ENCODE data around the gene SLC25A43. TPM values are rescaled to one million over a fixed set of nuclear protein-coding genes. Genes with fewer than 3 reads are reported as not detected.

The SLC25A43 gene
- total RNA-seq, 4 donors from 2014 or later, result 9.2 to 33.5 (median 12.5) TPM

DNA sequence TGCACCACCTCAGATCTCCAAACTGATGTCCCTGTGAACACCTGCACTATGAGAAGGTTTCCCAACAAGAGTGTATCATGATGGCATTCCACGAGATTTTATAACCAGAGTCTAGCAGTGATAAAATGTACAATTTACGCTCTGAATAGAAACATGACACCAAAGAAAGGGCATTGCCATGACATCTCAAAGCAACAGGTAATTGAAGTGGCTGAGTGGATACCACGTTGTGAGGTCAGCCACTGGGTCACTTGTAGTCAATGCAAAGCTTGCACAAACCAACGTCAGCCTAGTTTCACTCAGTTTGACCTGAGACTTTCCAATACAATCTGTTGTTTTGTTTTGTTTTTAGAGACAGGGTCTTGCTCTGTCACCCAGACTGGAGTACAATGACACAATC is 54.1 kb downstream of the SLC25A43 start:
- intact Hi-C loops (cut with DNase I; ENCODE audit: low total_unique reads), result no loop called here

DNA sequence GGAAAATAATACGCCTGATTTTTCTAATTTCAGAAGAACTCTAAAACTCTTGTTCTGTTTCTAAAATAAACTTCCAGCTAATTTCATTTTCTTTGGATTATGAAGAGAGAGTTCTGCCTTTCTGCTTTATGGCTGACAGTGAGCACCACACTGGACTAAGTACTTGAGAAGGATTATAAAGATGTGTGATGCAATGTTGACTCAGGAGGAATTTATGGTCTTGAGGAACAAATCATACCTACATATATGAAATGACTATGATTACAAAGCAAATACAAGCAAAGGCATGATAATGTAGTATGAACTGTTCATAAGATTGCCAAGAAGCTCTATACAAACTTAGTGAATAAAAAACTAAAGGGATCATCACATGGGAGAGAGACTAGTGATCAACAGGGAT is 56.1 kb downstream of the SLC25A43 start:
- no peaks in the 10 kb centered on the region for H3K27me3 ChIP-seq
- no peaks in the 10 kb centered on the region for H3K36me3 ChIP-seq
- TF ChIP-seq, protein P1, sequence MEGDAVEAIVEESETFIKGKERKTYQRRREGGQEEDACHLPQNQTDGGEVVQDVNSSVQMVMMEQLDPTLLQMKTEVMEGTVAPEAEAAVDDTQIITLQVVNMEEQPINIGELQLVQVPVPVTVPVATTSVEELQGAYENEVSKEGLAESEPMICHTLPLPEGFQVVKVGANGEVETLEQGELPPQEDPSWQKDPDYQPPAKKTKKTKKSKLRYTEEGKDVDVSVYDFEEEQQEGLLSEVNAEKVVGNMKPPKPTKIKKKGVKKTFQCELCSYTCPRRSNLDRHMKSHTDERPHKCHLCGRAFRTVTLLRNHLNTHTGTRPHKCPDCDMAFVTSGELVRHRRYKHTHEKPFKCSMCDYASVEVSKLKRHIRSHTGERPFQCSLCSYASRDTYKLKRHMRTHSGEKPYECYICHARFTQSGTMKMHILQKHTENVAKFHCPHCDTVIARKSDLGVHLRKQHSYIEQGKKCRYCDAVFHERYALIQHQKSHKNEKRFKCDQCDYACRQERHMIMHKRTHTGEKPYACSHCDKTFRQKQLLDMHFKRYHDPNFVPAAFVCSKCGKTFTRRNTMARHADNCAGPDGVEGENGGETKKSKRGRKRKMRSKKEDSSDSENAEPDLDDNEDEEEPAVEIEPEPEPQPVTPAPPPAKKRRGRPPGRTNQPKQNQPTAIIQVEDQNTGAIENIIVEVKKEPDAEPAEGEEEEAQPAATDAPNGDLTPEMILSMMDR (IDR thresholded peaks at IDR 0.05), result no peak
- no peak for TF ChIP-seq POLR2A (IDR thresholded peaks at IDR 0.05)
- H3K9me3 ChIP-seq, result no peaks in the 10 kb centered on the region
- H3K4me3 ChIP-seq, result no peak overlapping the region
- no peaks in the 10 kb centered on the region for H3K4me1 ChIP-seq
- intact Hi-C loops (cut with DNase I; ENCODE audit: low total_unique reads), result no loop called here
- DNase-seq, result no peak
- no peak overlapping the region for H3K27ac ChIP-seq

More for the DNA sequence above, 54.1 kb downstream of the SLC25A43 start:
- no peak for DNase-seq
- Histone ChIP-seq H3K4me3 (no peak overlapping the region), H3K27ac (no peak overlapping the region), H3K27me3 (no peaks in the 10 kb centered on the region), H3K4me1 (no peaks in the 10 kb centered on the region), H3K9me3 (no peaks in the 10 kb centered on the region), H3K36me3 (no peaks in the 10 kb centered on the region)
- TF ChIP-seq, protein P1 (IDR thresholded peaks at IDR 0.05), result no peak
- no peak for TF ChIP-seq POLR2A (IDR thresholded peaks at IDR 0.05)

- Histone ChIP-seq H3K4me1 (no peaks in the 10 kb centered on the region), H3K27me3 (no peaks in the 10 kb centered on the region), H3K36me3 (no peaks in the 10 kb centered on the region), H3K4me3 (no peak overlapping the region), H3K9me3 (no peaks in the 10 kb centered on the region), H3K27ac (no peak overlapping the region)
- DNase-seq, result no peak
- intact Hi-C loops (cut with DNase I; ENCODE audit: low total_unique reads), result no loop called here
- TF ChIP-seq, protein P1 (IDR thresholded peaks at IDR 0.05), result no peak
- TF ChIP-seq POLR2A (IDR thresholded peaks at IDR 0.05), result no peak
Measured at GRCh38 chrX:119459181-119459580, 60.0 kb downstream of the SLC25A43 start.

GRCh38 chrX:119465555-119465954 is 66.4 kb downstream of the SLC25A43 start:
- intact Hi-C loops (cut with DNase I; ENCODE audit: low total_unique reads), result no loop called here
- Histone ChIP-seq H3K4me1 (no peaks in the 10 kb centered on the region), H3K4me3 (no peak overlapping the region), H3K27me3 (no peaks in the 10 kb centered on the region), H3K9me3 (no peaks in the 10 kb centered on the region), H3K27ac (no peak overlapping the region), H3K36me3 (no peaks in the 10 kb centered on the region)
- TF ChIP-seq, protein P1 (IDR thresholded peaks at IDR 0.05), result no peak
- no peak for TF ChIP-seq POLR2A (IDR thresholded peaks at IDR 0.05)
- no peak for DNase-seq

DNA sequence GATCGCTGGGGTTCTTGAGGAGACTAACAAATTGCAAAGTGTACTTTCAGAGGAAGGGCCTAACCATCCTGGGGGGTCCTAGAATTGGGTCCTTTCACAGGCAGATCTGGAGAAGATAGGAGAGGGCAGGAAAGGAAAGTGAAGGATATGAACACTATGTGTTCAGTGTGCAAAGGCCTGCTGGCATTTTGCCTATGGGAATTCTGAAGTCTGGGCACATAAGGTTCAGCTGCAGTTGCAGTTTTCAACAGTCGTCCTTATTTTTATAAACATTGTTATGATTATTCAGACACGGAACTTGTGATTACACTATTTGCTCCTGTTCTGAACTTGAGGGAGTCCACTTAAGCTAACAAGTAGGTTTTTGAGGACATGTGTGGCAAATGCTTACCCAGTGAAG is 67.8 kb downstream of the SLC25A43 start:
- no peaks in the 10 kb centered on the region for H3K9me3 ChIP-seq
- H3K27ac ChIP-seq, result no peak overlapping the region
- intact Hi-C loops (cut with DNase I; ENCODE audit: low total_unique reads), result no loop called here
- DNase-seq, result no peak
- H3K36me3 ChIP-seq, result no peaks in the 10 kb centered on the region
- no peak overlapping the region for H3K4me3 ChIP-seq
- no peak for TF ChIP-seq POLR2A (IDR thresholded peaks at IDR 0.05)
- TF ChIP-seq, protein P1 (IDR thresholded peaks at IDR 0.05), result no peak
- no peaks in the 10 kb centered on the region for H3K4me1 ChIP-seq
- H3K27me3 ChIP-seq, result no peaks in the 10 kb centered on the region

Data from uterus (tissue), 4 donors.